ENCODE results near the gene ABCD3.

ABCD3 gene

GRCh38 chr1:94396356-94397010, 21.7 kb upstream of the ABCD3 start:
- no peak overlapping the region for H3K4me3 ChIP-seq (ENCODE audit: low read depth, low read length)
- TF ChIP-seq MYC (IDR thresholded peaks at IDR 0.05; ENCODE audit: low read depth, low read length) (no peak), POLR2A (IDR thresholded peaks at IDR 0.05; ENCODE audit: extremely low read depth, insufficient read length) (no peak)
- DNase-seq (ENCODE audit: low read depth) = no peak

GRCh38 chr1:94398356-94398755, 19.8 kb upstream of the ABCD3 start:
- TF ChIP-seq, protein P1, sequence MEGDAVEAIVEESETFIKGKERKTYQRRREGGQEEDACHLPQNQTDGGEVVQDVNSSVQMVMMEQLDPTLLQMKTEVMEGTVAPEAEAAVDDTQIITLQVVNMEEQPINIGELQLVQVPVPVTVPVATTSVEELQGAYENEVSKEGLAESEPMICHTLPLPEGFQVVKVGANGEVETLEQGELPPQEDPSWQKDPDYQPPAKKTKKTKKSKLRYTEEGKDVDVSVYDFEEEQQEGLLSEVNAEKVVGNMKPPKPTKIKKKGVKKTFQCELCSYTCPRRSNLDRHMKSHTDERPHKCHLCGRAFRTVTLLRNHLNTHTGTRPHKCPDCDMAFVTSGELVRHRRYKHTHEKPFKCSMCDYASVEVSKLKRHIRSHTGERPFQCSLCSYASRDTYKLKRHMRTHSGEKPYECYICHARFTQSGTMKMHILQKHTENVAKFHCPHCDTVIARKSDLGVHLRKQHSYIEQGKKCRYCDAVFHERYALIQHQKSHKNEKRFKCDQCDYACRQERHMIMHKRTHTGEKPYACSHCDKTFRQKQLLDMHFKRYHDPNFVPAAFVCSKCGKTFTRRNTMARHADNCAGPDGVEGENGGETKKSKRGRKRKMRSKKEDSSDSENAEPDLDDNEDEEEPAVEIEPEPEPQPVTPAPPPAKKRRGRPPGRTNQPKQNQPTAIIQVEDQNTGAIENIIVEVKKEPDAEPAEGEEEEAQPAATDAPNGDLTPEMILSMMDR (IDR thresholded peaks at IDR 0.05; ENCODE audit: low read depth, low read length) = no peak
- TF ChIP-seq MYC (IDR thresholded peaks at IDR 0.05; ENCODE audit: low read depth, low read length) = no peak
- no peak for TF ChIP-seq POLR2A (IDR thresholded peaks at IDR 0.05; ENCODE audit: extremely low read depth, insufficient read length)
- TF ChIP-seq, protein P2, sequence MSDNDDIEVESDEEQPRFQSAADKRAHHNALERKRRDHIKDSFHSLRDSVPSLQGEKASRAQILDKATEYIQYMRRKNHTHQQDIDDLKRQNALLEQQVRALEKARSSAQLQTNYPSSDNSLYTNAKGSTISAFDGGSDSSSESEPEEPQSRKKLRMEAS (IDR thresholded peaks at IDR 0.05; ENCODE audit: low read depth, low read length) = no peak
- no peak for DNase-seq (ENCODE audit: low read depth)
- no peak overlapping the region for H3K4me3 ChIP-seq (ENCODE audit: low read depth, low read length)

GRCh38 chr1:94399453-94399852, 18.7 kb upstream of the ABCD3 start:
- no peak overlapping the region for H3K4me3 ChIP-seq (ENCODE audit: low read depth, low read length)

DNA sequence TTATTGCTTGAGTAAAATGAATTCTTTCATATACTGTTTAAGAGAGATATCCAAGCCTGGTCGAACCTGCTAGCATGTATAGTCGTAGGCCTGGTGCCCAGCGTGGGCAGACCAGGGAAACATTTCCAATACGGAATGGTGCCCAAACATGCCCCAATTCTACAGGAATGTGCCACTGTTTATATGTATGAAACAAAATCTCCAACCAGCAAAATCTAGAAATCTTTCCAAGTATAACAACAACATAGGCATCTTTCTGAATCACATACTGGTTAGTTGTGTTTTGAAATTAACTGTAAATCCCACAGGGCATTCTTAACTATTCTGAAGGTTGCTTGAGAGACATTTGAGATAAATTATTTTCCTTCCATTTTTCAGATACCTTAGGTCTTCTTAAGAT, 17.0 kb upstream of the ABCD3 start:
- no peak for DNase-seq (ENCODE audit: low read depth)
- TF ChIP-seq, protein P2 (IDR thresholded peaks at IDR 0.05; ENCODE audit: low read depth, low read length) = no peak
- TF ChIP-seq, protein P1 (IDR thresholded peaks at IDR 0.05; ENCODE audit: low read depth, low read length) = no peak
- no peak for TF ChIP-seq MYC (IDR thresholded peaks at IDR 0.05; ENCODE audit: low read depth, low read length)
- no peak for TF ChIP-seq POLR2A (IDR thresholded peaks at IDR 0.05; ENCODE audit: extremely low read depth, insufficient read length)
- H3K4me3 ChIP-seq (ENCODE audit: low read depth, low read length) = no peak overlapping the region

More at GRCh38 chr1:94399453-94399852, 18.7 kb upstream of the ABCD3 start:
- no peak for TF ChIP-seq POLR2A (IDR thresholded peaks at IDR 0.05; ENCODE audit: extremely low read depth, insufficient read length)
- no peak for TF ChIP-seq MYC (IDR thresholded peaks at IDR 0.05; ENCODE audit: low read depth, low read length)
- TF ChIP-seq, protein P1 (IDR thresholded peaks at IDR 0.05; ENCODE audit: low read depth, low read length) = no peak
- TF ChIP-seq, protein P2 (IDR thresholded peaks at IDR 0.05; ENCODE audit: low read depth, low read length) = no peak; the same call in 1 of the 2 replicates
- no peak for DNase-seq (ENCODE audit: low read depth)

- no peak overlapping the region for H3K4me3 ChIP-seq (ENCODE audit: low read depth, low read length)
- TF ChIP-seq MYC (IDR thresholded peaks at IDR 0.05; ENCODE audit: low read depth, low read length) = no peak
- TF ChIP-seq, protein P1 (IDR thresholded peaks at IDR 0.05; ENCODE audit: low read depth, low read length) = no peak
- no peak for TF ChIP-seq POLR2A (IDR thresholded peaks at IDR 0.05; ENCODE audit: extremely low read depth, insufficient read length)
- TF ChIP-seq, protein P2 (IDR thresholded peaks at IDR 0.05; ENCODE audit: low read depth, low read length) = no peak
Observed at GRCh38 chr1:94406446-94406845, 11.7 kb upstream of the ABCD3 start.

DNA sequence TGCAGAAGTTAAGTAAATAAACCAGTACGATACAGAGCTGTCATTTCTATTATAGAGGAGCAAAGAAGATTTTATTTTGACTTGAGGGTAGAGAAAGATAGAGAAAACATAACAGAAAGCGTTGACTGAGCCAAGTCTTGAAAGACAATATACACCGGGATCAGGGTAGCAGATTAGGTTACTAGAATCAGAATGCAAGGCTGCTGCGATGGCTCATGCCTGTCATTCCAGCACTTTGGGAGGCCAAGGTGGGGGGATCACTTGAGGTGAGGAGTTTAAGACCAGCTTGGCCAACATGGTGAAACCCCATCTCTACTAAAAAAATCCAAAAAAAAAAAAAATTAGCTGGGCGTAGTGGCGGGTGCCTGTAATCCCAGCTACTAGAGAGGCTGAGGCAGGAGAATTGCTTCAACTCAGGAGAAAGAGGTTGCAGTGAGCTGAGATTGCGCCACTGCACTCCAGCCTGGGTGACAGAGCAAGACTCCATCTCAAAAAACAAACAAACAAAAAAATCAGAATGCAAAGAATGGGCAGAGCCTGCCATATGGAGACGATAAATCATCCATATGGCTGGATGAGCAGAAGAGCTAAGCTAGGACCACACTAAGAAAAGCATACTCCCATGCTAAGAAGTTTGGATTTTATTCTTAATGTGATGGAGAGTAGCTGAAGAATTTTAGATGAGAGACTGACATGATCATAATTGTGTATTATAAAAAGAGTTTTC, 9.9 kb upstream of the ABCD3 start:
- TF ChIP-seq, protein P1 (IDR thresholded peaks at IDR 0.05; ENCODE audit: low read depth, low read length) = no peak
- no peak for TF ChIP-seq POLR2A (IDR thresholded peaks at IDR 0.05; ENCODE audit: extremely low read depth, insufficient read length)
- TF ChIP-seq MYC (IDR thresholded peaks at IDR 0.05; ENCODE audit: low read depth, low read length) = no peak
- TF ChIP-seq, protein P2 (IDR thresholded peaks at IDR 0.05; ENCODE audit: low read depth, low read length) = no peak
- no peak overlapping the region for H3K4me3 ChIP-seq (ENCODE audit: low read depth, low read length)
- DNase-seq (ENCODE audit: low read depth) = no peak

More at GRCh38 chr1:94406446-94406845, 11.7 kb upstream of the ABCD3 start:
- no peak for DNase-seq (ENCODE audit: low read depth)
